Gastroesophageal sphincter (tissue), 4 donors: ENCODE measurements around the gene SLC8A1. TPM values are rescaled to one million over a fixed set of nuclear protein-coding genes. Genes with fewer than 3 reads are reported as not detected.

Source experiments
- ATAC-seq: fragments of 150-250 bp; one replicate; pipeline ENCODE4 v1.9.1; 2016; ENCODE audit warnings: mild to moderate bottlenecking, moderate library complexity
- H3K27ac ChIP-seq, 4 donors: fragments of 200-600 bp; sonication (generic) in 3 of 4; 1 replicate in 3 of 4; 2 replicates in 1 of 4; pipeline ENCODE4 v1.5.1; 2016 to 2019
- H3K27me3 ChIP-seq: fragments of 200-600 bp; sonication (generic); one replicate; pipeline ENCODE4 v1.5.1; 2019
- H3K36me3 ChIP-seq, 2 donors: fragments of 200-600 bp; sonication (generic); one replicate each; pipeline ENCODE4 v1.5.1; 2019; ENCODE audit warnings: control low read depth in 1 of 2
- H3K4me1 ChIP-seq, 3 donors: fragments of 200-600 bp; sonication (generic); 1 replicate in 2 of 3; 2 replicates in 1 of 3; pipeline ENCODE4 v1.5.1; 2016 to 2019; ENCODE audit warnings: control low read depth in 2 of 3
- H3K4me3 ChIP-seq, 2 donors: fragments of 200-600 bp; sonication (generic); one replicate each; pipeline ENCODE4 v1.5.1; 2019; ENCODE audit warnings: mild to moderate bottlenecking in 1 of 2, moderate library complexity in 1 of 2
- H3K9me3 ChIP-seq, 3 donors: fragments of 200-600 bp; sonication (generic); one replicate each; pipeline ENCODE4 v1.5.1; 2017 to 2019; ENCODE audit warnings: control low read depth in 2 of 3
- CTCF ChIP-seq, 4 experiments: fragments of 200-600 bp in 2 of 4; fragments of 450-650 bp in 2 of 4; sonication (generic) in 1 of 4; IDR thresholded peaks; one replicate each; pipeline ENCODE4 v1.5.1; 2017 to 2019; ENCODE audit warnings: antibody characterized with exemption in 4 of 4, mild to moderate bottlenecking in 2 of 4, moderate library complexity in 2 of 4
- EP300 ChIP-seq: sonication (generic); formaldehyde crosslinking; IDR thresholded peaks from one replicate; pipeline ENCODE4 v1.6.1; 2017; ENCODE audit warnings: antibody characterized with exemption, mild to moderate bottlenecking
- POLR2A ChIP-seq, 2 donors: fragments of 450-650 bp; IDR thresholded peaks; one replicate each; pipeline ENCODE4 v1.6.1; 2017; ENCODE audit warnings: antibody characterized with exemption in 2 of 2, mild to moderate bottlenecking in 2 of 2, moderate library complexity in 1 of 2
- POLR2AphosphoS5 ChIP-seq: sonication (generic); formaldehyde crosslinking; IDR thresholded peaks from one replicate; pipeline ENCODE4 v1.6.1; 2017; ENCODE audit warnings: antibody characterized with exemption
- WGBS, 2 donors: methylation state at CpG; one replicate each; pipeline ENCODE4 v1.1.5; 2018; ENCODE audit warnings: low coverage in 1 of 2; 5-methylcytosine and 5-hydroxymethylcytosine counted together
- total RNA-seq, 4 donors: library from RNA; depleted of rRNA; stranded (reverse); fragments of >200 nt; gene quantifications; one replicate each; pipeline ENCODE4 v1.1.0, GENCODE V29; 2016

Gene SLC8A1
- total RNA-seq, 4 donors from 2014 or later = 76.3 to 168 (median 146) TPM

- Histone ChIP-seq H3K27me3 (no peaks in the 10 kb centered on the region), H3K27ac (no peak overlapping the region), H3K4me1 (no peaks in the 10 kb centered on the region), H3K36me3 (no peaks in the 10 kb centered on the region), H3K9me3 (no peaks in the 10 kb centered on the region), H3K4me3 (no peak overlapping the region)
- TF ChIP-seq POLR2A (IDR thresholded peaks at IDR 0.05) (no peak), EP300 (no peak), POLR2AphosphoS5 (no peak), CTCF (IDR thresholded peaks at IDR 0.05) (no peak)
- ATAC-seq = no peak
- 92 to 97% methylated on average over 3 of the region's 3 CpGs for WGBS, 2 donors
These were observed 14.5 kb upstream of the SLC8A1 start for GRCh38 chr2:40466332-40466906.

- no peaks in the 10 kb centered on the region for H3K4me1 ChIP-seq
- TF ChIP-seq POLR2AphosphoS5 (no peak), CTCF (IDR thresholded peaks at IDR 0.05) (no peak), EP300 (no peak), POLR2A (IDR thresholded peaks at IDR 0.05) (no peak)
- no peak overlapping the region for H3K4me3 ChIP-seq
- ATAC-seq = no peak
- H3K36me3 ChIP-seq = no peaks in the 10 kb centered on the region
- H3K9me3 ChIP-seq = no peaks in the 10 kb centered on the region
- H3K27me3 ChIP-seq = no peaks in the 10 kb centered on the region
- no peak overlapping the region for H3K27ac ChIP-seq
- 85 to 91% methylated on average over 6 to 8 of the region's 8 CpGs for WGBS, 2 donors
These were observed 11.2 kb upstream of the SLC8A1 start for GRCh38 chr2:40463112-40463511.

GRCh38 chr2:40458271-40458794 is 6.4 kb upstream of the SLC8A1 start:
- H3K4me3 ChIP-seq = peak overlapping the region in 1 of 2 donors; percentile 15
- TF ChIP-seq POLR2A (IDR thresholded peaks at IDR 0.05) = no peak
- 48 to 90% methylated on average over 2 to 6 of the region's 6 CpGs for WGBS, 2 donors
- H3K4me1 ChIP-seq = no peaks in the 10 kb centered on the region
- no peak overlapping the region for H3K27ac ChIP-seq
- no peaks in the 10 kb centered on the region for H3K36me3 ChIP-seq
- no peak for ATAC-seq
- no peaks in the 10 kb centered on the region for H3K27me3 ChIP-seq
- H3K9me3 ChIP-seq = no peaks in the 10 kb centered on the region

GRCh38 chr2:40457837-40458236 is 5.9 kb upstream of the SLC8A1 start:
- no peak for ATAC-seq
- H3K4me1 ChIP-seq = peaks cover 0 to 4% (median 0%) of the 10 kb centered on the region in 3 donors
- H3K9me3 ChIP-seq = no peaks in the 10 kb centered on the region
- H3K27ac ChIP-seq = no peak overlapping the region
- 31 to 61% methylated on average over 5 of the region's 5 CpGs for WGBS, 2 donors
- TF ChIP-seq EP300 = no peak
- TF ChIP-seq POLR2A (IDR thresholded peaks at IDR 0.05) = no peak
- TF ChIP-seq CTCF (IDR thresholded peaks at IDR 0.05) = no peak
- TF ChIP-seq POLR2AphosphoS5 = no peak
- H3K27me3 ChIP-seq = no peaks in the 10 kb centered on the region
- peak overlapping the region; percentile 15 to 18 for H3K4me3 ChIP-seq
- H3K36me3 ChIP-seq = no peaks in the 10 kb centered on the region

GRCh38 chr2:40457366-40457765 is 5.5 kb upstream of the SLC8A1 start:
- ATAC-seq = no peak
- TF ChIP-seq EP300 = no peak
- TF ChIP-seq CTCF (IDR thresholded peaks at IDR 0.05) = no peak
- no peak for TF ChIP-seq POLR2A (IDR thresholded peaks at IDR 0.05)
- no peak for TF ChIP-seq POLR2AphosphoS5
- Histone ChIP-seq H3K27ac (no peak overlapping the region), H3K27me3 (no peaks in the 10 kb centered on the region), H3K4me1 (peaks cover 0 to 9% (median 3%) of the 10 kb centered on the region in 3 donors), H3K36me3 (no peaks in the 10 kb centered on the region), H3K9me3 (no peaks in the 10 kb centered on the region), H3K4me3 (no peak overlapping the region)
- WGBS, 2 donors = 71 to 88% methylated on average over 1 to 3 of the region's 3 CpGs
